ENCODE results near the gene IPO4.

DNA sequence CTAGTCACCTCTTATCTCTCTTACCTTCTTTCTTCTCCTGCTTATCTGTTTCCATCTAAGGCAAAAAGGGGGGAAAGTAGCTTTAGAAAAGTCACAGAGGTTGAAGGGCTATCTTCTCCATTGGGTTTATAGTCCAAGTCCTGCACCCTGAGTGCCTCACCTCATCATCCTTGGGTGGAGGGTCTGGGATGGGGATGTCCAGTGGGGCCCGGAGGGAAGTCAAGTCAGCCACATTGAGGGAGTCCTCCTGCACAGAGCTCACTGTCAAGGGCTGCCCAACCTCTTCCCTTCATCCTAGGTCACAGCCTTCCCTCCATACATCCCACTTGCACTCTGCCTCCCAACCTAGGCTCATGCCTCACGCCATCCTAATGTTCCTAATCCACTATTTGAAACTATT lies 43.4 kb downstream of the IPO4 start:
- TF ChIP-seq CTCF (optimal IDR thresholded peaks at IDR 0.05 in 1 of 3, IDR thresholded peaks at IDR 0.05 in 1 of 3, conservative IDR thresholded peaks at IDR 0.05 in 1 of 3; ENCODE audit: extremely low read depth in 1 of 3, insufficient read depth in 2 of 3, low read length in 3 of 3) = no peak
- TF ChIP-seq EZH2 (IDR thresholded peaks at IDR 0.05; ENCODE audit: low read length) = no peak

Measured in keratinocyte (primary cell).